ENCODE measurements around the gene OGFRL1. TPM values are rescaled to one million over a fixed set of nuclear protein-coding genes. Genes with fewer than 3 reads are reported as not detected.

The OGFRL1 gene
- total and polyA plus RNA-seq, 2 of the 13 experiments (the other 11 are each of a cell fraction or from before 2014, with no cell fraction given) = 0.26 to 0.80 TPM

GRCh38 chr6:71279740-71280139 lies 8.9 kb upstream of the OGFRL1 start (continued):
- TF ChIP-seq, protein P1, sequence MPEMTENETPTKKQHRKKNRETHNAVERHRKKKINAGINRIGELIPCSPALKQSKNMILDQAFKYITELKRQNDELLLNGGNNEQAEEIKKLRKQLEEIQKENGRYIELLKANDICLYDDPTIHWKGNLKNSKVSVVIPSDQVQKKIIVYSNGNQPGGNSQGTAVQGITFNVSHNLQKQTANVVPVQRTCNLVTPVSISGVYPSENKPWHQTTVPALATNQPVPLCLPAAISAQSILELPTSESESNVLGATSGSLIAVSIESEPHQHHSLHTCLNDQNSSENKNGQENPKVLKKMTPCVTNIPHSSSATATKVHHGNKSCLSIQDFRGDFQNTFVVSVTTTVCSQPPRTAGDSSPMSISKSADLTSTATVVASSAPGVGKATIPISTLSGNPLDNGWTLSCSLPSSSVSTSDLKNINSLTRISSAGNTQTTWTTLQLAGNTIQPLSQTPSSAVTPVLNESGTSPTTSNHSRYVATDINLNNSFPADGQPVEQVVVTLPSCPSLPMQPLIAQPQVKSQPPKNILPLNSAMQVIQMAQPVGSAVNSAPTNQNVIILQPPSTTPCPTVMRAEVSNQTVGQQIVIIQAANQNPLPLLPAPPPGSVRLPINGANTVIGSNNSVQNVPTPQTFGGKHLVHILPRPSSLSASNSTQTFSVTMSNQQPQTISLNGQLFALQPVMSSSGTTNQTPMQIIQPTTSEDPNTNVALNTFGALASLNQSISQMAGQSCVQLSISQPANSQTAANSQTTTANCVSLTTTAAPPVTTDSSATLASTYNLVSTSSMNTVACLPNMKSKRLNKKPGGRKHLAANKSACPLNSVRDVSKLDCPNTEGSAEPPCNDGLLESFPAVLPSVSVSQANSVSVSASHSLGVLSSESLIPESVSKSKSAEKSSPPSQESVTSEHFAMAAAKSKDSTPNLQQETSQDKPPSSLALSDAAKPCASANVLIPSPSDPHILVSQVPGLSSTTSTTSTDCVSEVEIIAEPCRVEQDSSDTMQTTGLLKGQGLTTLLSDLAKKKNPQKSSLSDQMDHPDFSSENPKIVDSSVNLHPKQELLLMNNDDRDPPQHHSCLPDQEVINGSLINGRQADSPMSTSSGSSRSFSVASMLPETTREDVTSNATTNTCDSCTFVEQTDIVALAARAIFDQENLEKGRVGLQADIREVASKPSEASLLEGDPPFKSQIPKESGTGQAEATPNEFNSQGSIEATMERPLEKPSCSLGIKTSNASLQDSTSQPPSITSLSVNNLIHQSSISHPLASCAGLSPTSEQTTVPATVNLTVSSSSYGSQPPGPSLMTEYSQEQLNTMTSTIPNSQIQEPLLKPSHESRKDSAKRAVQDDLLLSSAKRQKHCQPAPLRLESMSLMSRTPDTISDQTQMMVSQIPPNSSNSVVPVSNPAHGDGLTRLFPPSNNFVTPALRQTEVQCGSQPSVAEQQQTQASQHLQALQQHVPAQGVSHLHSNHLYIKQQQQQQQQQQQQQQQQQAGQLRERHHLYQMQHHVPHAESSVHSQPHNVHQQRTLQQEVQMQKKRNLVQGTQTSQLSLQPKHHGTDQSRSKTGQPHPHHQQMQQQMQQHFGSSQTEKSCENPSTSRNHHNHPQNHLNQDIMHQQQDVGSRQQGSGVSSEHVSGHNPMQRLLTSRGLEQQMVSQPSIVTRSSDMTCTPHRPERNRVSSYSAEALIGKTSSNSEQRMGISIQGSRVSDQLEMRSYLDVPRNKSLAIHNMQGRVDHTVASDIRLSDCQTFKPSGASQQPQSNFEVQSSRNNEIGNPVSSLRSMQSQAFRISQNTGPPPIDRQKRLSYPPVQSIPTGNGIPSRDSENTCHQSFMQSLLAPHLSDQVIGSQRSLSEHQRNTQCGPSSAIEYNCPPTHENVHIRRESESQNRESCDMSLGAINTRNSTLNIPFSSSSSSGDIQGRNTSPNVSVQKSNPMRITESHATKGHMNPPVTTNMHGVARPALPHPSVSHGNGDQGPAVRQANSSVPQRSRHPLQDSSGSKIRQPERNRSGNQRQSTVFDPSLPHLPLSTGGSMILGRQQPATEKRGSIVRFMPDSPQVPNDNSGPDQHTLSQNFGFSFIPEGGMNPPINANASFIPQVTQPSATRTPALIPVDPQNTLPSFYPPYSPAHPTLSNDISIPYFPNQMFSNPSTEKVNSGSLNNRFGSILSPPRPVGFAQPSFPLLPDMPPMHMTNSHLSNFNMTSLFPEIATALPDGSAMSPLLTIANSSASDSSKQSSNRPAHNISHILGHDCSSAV (CRISPR knock-in tag; IDR thresholded peaks at IDR 0.05; ENCODE audit: borderline replicate concordance) = no peak
- no peak for TF ChIP-seq ZNF577 (CRISPR knock-in tag; IDR thresholded peaks at IDR 0.05; ENCODE audit: borderline replicate concordance, low read depth)

DNA sequence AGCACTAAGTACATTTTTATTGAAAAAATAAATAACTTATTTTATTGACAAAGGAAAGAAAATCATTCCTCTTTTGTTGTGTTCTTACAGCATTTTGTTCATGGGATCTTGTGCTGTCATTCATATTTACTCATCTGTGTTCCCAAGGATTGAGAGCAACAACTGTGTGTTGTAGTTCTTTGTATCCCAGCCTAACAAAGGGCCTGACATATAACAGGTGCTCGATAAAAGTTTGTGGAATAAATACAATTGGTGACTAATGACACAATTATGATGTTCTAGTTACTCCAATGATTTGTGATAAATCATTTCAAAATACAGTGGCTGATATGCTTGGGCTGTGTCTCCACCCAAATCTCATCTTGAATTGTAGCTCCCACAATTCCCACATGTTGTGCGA lies 7.9 kb upstream of the OGFRL1 start:
- no peaks in the 10 kb centered on the region for H3K36me3 ChIP-seq (replicated peaks in 1 of 2; ENCODE audit: control insufficient read depth in 1 of 2, insufficient read depth in 2 of 2, low read length in 2 of 2)
- no peak overlapping the region for H3K4me3 ChIP-seq (replicated peaks in 1 of 3; ENCODE audit: insufficient read depth in 1 of 3, low read depth in 2 of 3, low read length in 3 of 3)
- in situ Hi-C loops (cut with HindIII; ENCODE audit: extremely low pct_ligation_motif_present, low pct_unique_long_range_greater_than_20kb) (no loop called here), intact Hi-C loops (cut with micrococcal nuclease; ENCODE audit: unreplicated experiment) (no loop called here)
- no peak for ATAC-seq
- WGBS (ENCODE audit: low lambda C conversion rate) = 0% methylated on average over 2 of the region's 2 CpGs
- H3K9me3 ChIP-seq (ENCODE audit: low read length) = no peaks in the 10 kb centered on the region
- no peak overlapping the region for H2AFZ ChIP-seq (ENCODE audit: low read length)
- H3K79me2 ChIP-seq (ENCODE audit: insufficient read depth, low read length) = no peaks in the 10 kb centered on the region
- no peak for DNase-seq (ENCODE audit: low spot score)
- H3K27ac ChIP-seq (ENCODE audit: extremely low read length, insufficient read depth, low read length) = no peak overlapping the region
- no peak overlapping the region for H3K9ac ChIP-seq (ENCODE audit: insufficient read depth, low read depth, low read length)
- H3K27me3 ChIP-seq (ENCODE audit: control insufficient read depth in 1 of 2, insufficient read depth in 2 of 2, low read length in 2 of 2) = no peaks in the 10 kb centered on the region
- ChIA-PET CTCF (ENCODE audit: low intra/inter-chr PET ratio, low total read pairs) (no interaction called here), POLR2A (no interaction called here)
- BruUV-seq (replicated peaks) = no TSS peak
- FAIRE-seq = no peak
- no peak overlapping the region for H3K4me2 ChIP-seq (ENCODE audit: low read depth, low read length)
- H4K20me1 ChIP-seq (ENCODE audit: insufficient read depth, low read length) = no peaks in the 10 kb centered on the region
- no peaks in the 10 kb centered on the region for H3K4me1 ChIP-seq (ENCODE audit: insufficient read depth, low read length)
- TF ChIP-seq, protein P2, sequence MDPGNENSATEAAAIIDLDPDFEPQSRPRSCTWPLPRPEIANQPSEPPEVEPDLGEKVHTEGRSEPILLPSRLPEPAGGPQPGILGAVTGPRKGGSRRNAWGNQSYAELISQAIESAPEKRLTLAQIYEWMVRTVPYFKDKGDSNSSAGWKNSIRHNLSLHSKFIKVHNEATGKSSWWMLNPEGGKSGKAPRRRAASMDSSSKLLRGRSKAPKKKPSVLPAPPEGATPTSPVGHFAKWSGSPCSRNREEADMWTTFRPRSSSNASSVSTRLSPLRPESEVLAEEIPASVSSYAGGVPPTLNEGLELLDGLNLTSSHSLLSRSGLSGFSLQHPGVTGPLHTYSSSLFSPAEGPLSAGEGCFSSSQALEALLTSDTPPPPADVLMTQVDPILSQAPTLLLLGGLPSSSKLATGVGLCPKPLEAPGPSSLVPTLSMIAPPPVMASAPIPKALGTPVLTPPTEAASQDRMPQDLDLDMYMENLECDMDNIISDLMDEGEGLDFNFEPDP (CRISPR knock-in tag; conservative IDR thresholded peaks at IDR 0.05) = no peak
- TF ChIP-seq, protein P3, sequence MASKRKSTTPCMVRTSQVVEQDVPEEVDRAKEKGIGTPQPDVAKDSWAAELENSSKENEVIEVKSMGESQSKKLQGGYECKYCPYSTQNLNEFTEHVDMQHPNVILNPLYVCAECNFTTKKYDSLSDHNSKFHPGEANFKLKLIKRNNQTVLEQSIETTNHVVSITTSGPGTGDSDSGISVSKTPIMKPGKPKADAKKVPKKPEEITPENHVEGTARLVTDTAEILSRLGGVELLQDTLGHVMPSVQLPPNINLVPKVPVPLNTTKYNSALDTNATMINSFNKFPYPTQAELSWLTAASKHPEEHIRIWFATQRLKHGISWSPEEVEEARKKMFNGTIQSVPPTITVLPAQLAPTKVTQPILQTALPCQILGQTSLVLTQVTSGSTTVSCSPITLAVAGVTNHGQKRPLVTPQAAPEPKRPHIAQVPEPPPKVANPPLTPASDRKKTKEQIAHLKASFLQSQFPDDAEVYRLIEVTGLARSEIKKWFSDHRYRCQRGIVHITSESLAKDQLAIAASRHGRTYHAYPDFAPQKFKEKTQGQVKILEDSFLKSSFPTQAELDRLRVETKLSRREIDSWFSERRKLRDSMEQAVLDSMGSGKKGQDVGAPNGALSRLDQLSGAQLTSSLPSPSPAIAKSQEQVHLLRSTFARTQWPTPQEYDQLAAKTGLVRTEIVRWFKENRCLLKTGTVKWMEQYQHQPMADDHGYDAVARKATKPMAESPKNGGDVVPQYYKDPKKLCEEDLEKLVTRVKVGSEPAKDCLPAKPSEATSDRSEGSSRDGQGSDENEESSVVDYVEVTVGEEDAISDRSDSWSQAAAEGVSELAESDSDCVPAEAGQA (IDR thresholded peaks at IDR 0.05; ENCODE audit: low read depth) = no peak
- TF ChIP-seq, protein P3 (CRISPR knock-in tag; IDR thresholded peaks at IDR 0.05; ENCODE audit: borderline replicate concordance) = no peak
- no peak for TF ChIP-seq PAWR (CRISPR knock-in tag; IDR thresholded peaks at IDR 0.05; ENCODE audit: borderline replicate concordance)

All from HepG2 (cell line).